SK-N-SH (cell line): ENCODE measurements around the gene SPRED2.

Experiments used
- GABPA ChIP-seq: IDR thresholded peaks from 2 replicates; pipeline ENCODE4 v1.4.0; 2012; ENCODE audit warnings: low read depth, mild to moderate bottlenecking
- RFX5 ChIP-seq: IDR thresholded peaks from 2 replicates; pipeline ENCODE4 v1.6.1; 2012; ENCODE audit warnings: mild to moderate bottlenecking, improper control_type of control experiment, low read length

DNA sequence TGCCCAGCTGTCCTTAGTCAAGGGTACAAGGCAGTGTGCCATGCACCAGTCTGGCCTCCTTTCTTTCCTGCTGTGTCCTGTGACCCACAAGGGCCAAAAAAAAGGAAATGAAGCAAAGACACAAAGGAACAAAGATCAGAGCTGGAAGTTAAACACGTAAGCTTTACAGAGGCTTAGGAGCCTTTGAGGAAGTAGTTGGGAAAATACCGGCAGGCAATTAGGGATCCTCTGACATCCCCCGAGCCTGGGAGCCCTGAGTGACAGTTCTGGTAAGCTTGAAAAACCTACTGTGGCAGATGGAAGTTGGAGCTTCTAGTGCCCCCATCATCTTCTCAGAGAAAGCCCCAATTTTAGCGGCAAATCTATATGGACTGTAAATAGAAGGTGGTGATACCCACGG lies 78.5 kb downstream of the SPRED2 start:
- TF ChIP-seq GABPA (no peak), RFX5 (no peak)
